ENCODE results near the gene KIDINS220. TPM values are rescaled to one million over a fixed set of nuclear protein-coding genes. Genes with fewer than 3 reads are reported as not detected.

Gene KIDINS220
- total and polyA plus RNA-seq, 2 donors (not counting 1 experiment from before 2014, with no cell fraction given): 58.0 to 110 TPM

DNA sequence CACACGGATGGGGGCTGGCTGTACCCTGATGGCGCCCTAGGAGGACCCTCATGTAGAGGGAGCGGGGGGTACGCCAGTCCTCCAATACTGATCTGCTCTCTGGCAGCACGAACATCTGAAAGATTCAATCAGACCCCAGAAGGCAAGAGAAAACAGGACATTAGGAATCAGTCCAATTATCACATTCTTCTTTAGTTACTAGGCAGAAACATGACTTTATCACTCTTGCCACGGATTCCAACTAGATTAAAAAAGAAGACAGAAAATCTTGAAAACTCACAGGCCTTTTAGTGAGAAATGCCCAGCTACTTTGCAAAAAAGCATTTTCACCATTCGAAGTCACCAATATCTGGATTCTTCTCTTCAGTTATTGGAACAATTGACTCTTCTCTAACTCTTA lies 87.2 kb downstream of the KIDINS220 start:
- Histone ChIP-seq H3K9me3 (ENCODE audit: control insufficient read depth, insufficient read depth, low read depth, low read length) (no peaks in the 10 kb centered on the region), H2AFZ (ENCODE audit: low read length) (no peak overlapping the region), H3K4me3 (replicated peaks in 1 of 4; ENCODE audit: control extremely low read depth in 1 of 4, insufficient read depth in 1 of 4, low read depth in 3 of 4, low read length in 4 of 4) (no peak overlapping the region), H3K79me2 (ENCODE audit: control insufficient read depth, insufficient read depth, low read length) (no peaks in the 10 kb centered on the region), H3K9ac (ENCODE audit: insufficient read depth, low read length) (no peak overlapping the region), H4K20me1 (ENCODE audit: control insufficient read depth, extremely low read depth, insufficient read depth, low read length) (no peaks in the 10 kb centered on the region), H3K4me2 (ENCODE audit: extremely low read depth, insufficient read depth, low read length) (no peak overlapping the region), H3K27ac (ENCODE audit: insufficient read depth, low read length) (no peak overlapping the region), H3K27me3 (ENCODE audit: control insufficient read depth, insufficient read depth, low read length) (no peaks in the 10 kb centered on the region), H3K36me3 (ENCODE audit: control insufficient read depth, insufficient read depth, low read length) (peaks cover 2% of the 10 kb centered on the region), H3K4me1 (ENCODE audit: control insufficient read depth, extremely low read depth, insufficient read depth, low read length) (peaks cover 2% of the 10 kb centered on the region)
- no peak for TF ChIP-seq EZH2 (IDR thresholded peaks at IDR 0.05; ENCODE audit: low read length, missing control alignments)
- TF ChIP-seq, protein P1, sequence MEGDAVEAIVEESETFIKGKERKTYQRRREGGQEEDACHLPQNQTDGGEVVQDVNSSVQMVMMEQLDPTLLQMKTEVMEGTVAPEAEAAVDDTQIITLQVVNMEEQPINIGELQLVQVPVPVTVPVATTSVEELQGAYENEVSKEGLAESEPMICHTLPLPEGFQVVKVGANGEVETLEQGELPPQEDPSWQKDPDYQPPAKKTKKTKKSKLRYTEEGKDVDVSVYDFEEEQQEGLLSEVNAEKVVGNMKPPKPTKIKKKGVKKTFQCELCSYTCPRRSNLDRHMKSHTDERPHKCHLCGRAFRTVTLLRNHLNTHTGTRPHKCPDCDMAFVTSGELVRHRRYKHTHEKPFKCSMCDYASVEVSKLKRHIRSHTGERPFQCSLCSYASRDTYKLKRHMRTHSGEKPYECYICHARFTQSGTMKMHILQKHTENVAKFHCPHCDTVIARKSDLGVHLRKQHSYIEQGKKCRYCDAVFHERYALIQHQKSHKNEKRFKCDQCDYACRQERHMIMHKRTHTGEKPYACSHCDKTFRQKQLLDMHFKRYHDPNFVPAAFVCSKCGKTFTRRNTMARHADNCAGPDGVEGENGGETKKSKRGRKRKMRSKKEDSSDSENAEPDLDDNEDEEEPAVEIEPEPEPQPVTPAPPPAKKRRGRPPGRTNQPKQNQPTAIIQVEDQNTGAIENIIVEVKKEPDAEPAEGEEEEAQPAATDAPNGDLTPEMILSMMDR (conservative IDR thresholded peaks at IDR 0.05 in 1 of 2, IDR thresholded peaks at IDR 0.05 in 1 of 2; ENCODE audit: low read depth in 1 of 2, low read length in 2 of 2): no peak
- peak in 1 of 2 donors; percentile 52 for DNase-seq (ENCODE audit: low read depth in 2 of 2)

DNA sequence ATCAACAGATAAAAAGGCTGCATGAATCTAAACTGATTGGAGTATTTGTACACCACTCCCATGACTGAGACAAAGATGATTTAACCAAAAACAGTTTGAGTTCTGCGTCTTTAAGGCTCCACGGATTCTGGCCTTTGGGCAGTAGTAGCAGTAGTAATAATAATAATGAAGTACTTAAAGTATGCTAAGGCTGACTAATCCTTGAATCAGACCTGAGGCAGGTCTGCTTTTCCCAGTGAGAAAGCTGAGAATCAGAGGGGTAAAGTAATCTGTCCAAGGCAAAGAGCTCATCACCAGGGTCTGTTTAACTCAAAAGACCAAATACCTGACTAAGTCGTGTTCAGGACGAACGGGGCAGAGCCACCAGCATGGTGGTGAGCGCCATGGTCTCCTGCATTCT lies 94.2 kb downstream of the KIDINS220 start:
- Histone ChIP-seq H3K79me2 (ENCODE audit: control insufficient read depth, insufficient read depth, low read length) (no peaks in the 10 kb centered on the region), H3K9me3 (ENCODE audit: control insufficient read depth, insufficient read depth, low read depth, low read length) (no peaks in the 10 kb centered on the region), H2AFZ (ENCODE audit: low read length) (no peak overlapping the region), H3K4me2 (ENCODE audit: extremely low read depth, insufficient read depth, low read length) (no peak overlapping the region), H3K9ac (ENCODE audit: insufficient read depth, low read length) (no peak overlapping the region), H4K20me1 (ENCODE audit: control insufficient read depth, extremely low read depth, insufficient read depth, low read length) (no peaks in the 10 kb centered on the region), H3K4me3 (replicated peaks in 1 of 4; ENCODE audit: control extremely low read depth in 1 of 4, insufficient read depth in 1 of 4, low read depth in 3 of 4, low read length in 4 of 4) (no peak overlapping the region), H3K27me3 (ENCODE audit: control insufficient read depth, insufficient read depth, low read length) (no peaks in the 10 kb centered on the region), H3K27ac (ENCODE audit: insufficient read depth, low read length) (no peak overlapping the region), H3K4me1 (ENCODE audit: control insufficient read depth, extremely low read depth, insufficient read depth, low read length) (no peaks in the 10 kb centered on the region), H3K36me3 (ENCODE audit: control insufficient read depth, insufficient read depth, low read length) (no peaks in the 10 kb centered on the region)
- no peak for TF ChIP-seq EZH2 (IDR thresholded peaks at IDR 0.05; ENCODE audit: low read length, missing control alignments)
- TF ChIP-seq, protein P1 (conservative IDR thresholded peaks at IDR 0.05 in 1 of 2, IDR thresholded peaks at IDR 0.05 in 1 of 2; ENCODE audit: low read depth in 1 of 2, low read length in 2 of 2): no peak
- peak in 1 of 2 donors; percentile 43 for DNase-seq (ENCODE audit: low read depth in 2 of 2)

DNA sequence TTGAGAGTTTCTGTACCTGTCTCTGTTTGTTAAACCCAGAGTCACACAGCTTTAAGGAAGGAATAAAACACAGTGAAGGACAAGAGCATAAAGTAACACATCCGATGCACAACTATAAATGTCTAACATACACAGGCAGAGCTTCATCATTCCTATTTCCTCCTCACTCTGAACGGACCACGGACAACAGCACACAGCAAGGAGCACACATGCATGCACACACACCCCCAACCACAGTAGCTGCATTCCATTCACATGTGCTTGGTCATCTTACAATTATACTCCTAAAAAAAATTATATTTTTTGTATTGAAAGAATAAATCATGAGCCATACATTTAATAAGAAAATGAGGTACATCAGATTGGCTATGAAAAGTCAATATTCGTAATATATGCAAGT lies 97.3 kb downstream of the KIDINS220 start:
- Histone ChIP-seq H3K4me3 (replicated peaks in 1 of 4; ENCODE audit: control extremely low read depth in 1 of 4, insufficient read depth in 1 of 4, low read depth in 3 of 4, low read length in 4 of 4) (no peak overlapping the region), H3K27ac (ENCODE audit: insufficient read depth, low read length) (no peak overlapping the region), H3K79me2 (ENCODE audit: control insufficient read depth, insufficient read depth, low read length) (no peaks in the 10 kb centered on the region), H3K27me3 (ENCODE audit: control insufficient read depth, insufficient read depth, low read length) (no peaks in the 10 kb centered on the region), H3K4me1 (ENCODE audit: control insufficient read depth, extremely low read depth, insufficient read depth, low read length) (no peaks in the 10 kb centered on the region), H3K9ac (ENCODE audit: insufficient read depth, low read length) (no peak overlapping the region), H3K4me2 (ENCODE audit: extremely low read depth, insufficient read depth, low read length) (no peak overlapping the region), H4K20me1 (ENCODE audit: control insufficient read depth, extremely low read depth, insufficient read depth, low read length) (no peaks in the 10 kb centered on the region), H3K36me3 (ENCODE audit: control insufficient read depth, insufficient read depth, low read length) (no peaks in the 10 kb centered on the region), H3K9me3 (ENCODE audit: control insufficient read depth, insufficient read depth, low read depth, low read length) (no peaks in the 10 kb centered on the region), H2AFZ (ENCODE audit: low read length) (no peak overlapping the region)
- DNase-seq (ENCODE audit: low read depth in 2 of 2): peak in 1 of 2 donors; percentile 21
- TF ChIP-seq, protein P1 (conservative IDR thresholded peaks at IDR 0.05 in 1 of 2, IDR thresholded peaks at IDR 0.05 in 1 of 2; ENCODE audit: low read depth in 1 of 2, low read length in 2 of 2): no peak
- TF ChIP-seq EZH2 (IDR thresholded peaks at IDR 0.05; ENCODE audit: low read length, missing control alignments): no peak
